ENCODE data around the gene TAF15. TPM values are rescaled to one million over a fixed set of nuclear protein-coding genes. Genes with fewer than 3 reads are reported as not detected.
A peak's percentile ranks its signal among the peaks of the same experiment; 100 is the strongest.

The TAF15 gene
- total RNA-seq, 1 experiment from 2014 or later = 32.4 TPM

- no TSS peak for BruUV-seq (replicated peaks)
- Histone ChIP-seq H3K4me1 (ENCODE audit: insufficient read depth, low read length) (peaks cover 10% of the 10 kb centered on the region; the same call in 1 of the 2 replicates), H3K9ac (ENCODE audit: low read length) (no peak overlapping the region), H3K9me3 (ENCODE audit: low read length) (no peaks in the 10 kb centered on the region), H3K9me2 (replicated peaks; ENCODE audit: low read length) (no peaks in the 10 kb centered on the region), H3K27ac (ENCODE audit: low read length) (no peak overlapping the region), H3K27me3 (ENCODE audit: low read length) (no peaks in the 10 kb centered on the region), H3K36me3 (ENCODE audit: low read depth, low read length) (no peaks in the 10 kb centered on the region), H3F3A (ENCODE audit: low read length, unreplicated experiment) (no peaks in the 10 kb centered on the region), H3K4me2 (ENCODE audit: low read length) (no peak overlapping the region), H3K4me3 (ENCODE audit: low read length) (no peak overlapping the region), H4K20me1 (ENCODE audit: low read length) (no peaks in the 10 kb centered on the region), H3K79me2 (ENCODE audit: low read length) (no peaks in the 10 kb centered on the region), H2AFZ (ENCODE audit: low read length) (no peak overlapping the region)
- ChIA-PET POLR2A (ENCODE audit: unreplicated experiment) (no interaction called here), CTCF (no interaction called here)
- intact Hi-C loops (cut with micrococcal nuclease) = no loop called here
- DNase-seq (no peak), ATAC-seq (no peak)
- no peak for TF ChIP-seq EZH2phosphoT487 (IDR thresholded peaks at IDR 0.05; ENCODE audit: borderline replicate concordance, low read length)
- no peak for TF ChIP-seq EZH2 (IDR thresholded peaks at IDR 0.05; ENCODE audit: low read length, unreplicated experiment)
- no peak for TF ChIP-seq CTCF (conservative IDR thresholded peaks at IDR 0.05; ENCODE audit: low read depth, low read length)
Observed at GRCh38 chr17:35797370-35797769, 11.9 kb upstream of the TAF15 start.

GRCh38 chr17:35797918-35798317 lies 11.4 kb upstream of the TAF15 start:
- Histone ChIP-seq H3K9me3 (ENCODE audit: low read length) (no peaks in the 10 kb centered on the region), H2AFZ (ENCODE audit: low read length) (no peak overlapping the region), H3K79me2 (ENCODE audit: low read length) (no peaks in the 10 kb centered on the region), H3K36me3 (ENCODE audit: low read depth, low read length) (no peaks in the 10 kb centered on the region), H3F3A (ENCODE audit: low read length, unreplicated experiment) (no peaks in the 10 kb centered on the region), H3K4me3 (ENCODE audit: low read length) (no peak overlapping the region), H3K9me2 (replicated peaks; ENCODE audit: low read length) (no peaks in the 10 kb centered on the region), H3K4me1 (ENCODE audit: insufficient read depth, low read length) (peaks cover 10% of the 10 kb centered on the region; the same call in 1 of the 2 replicates), H3K27ac (ENCODE audit: low read length) (no peak overlapping the region), H3K4me2 (ENCODE audit: low read length) (no peak overlapping the region), H4K20me1 (ENCODE audit: low read length) (no peaks in the 10 kb centered on the region), H3K27me3 (ENCODE audit: low read length) (no peaks in the 10 kb centered on the region), H3K9ac (ENCODE audit: low read length) (no peak overlapping the region)
- no peak for ATAC-seq
- no peak for TF ChIP-seq EZH2phosphoT487 (IDR thresholded peaks at IDR 0.05; ENCODE audit: borderline replicate concordance, low read length)
- no peak for TF ChIP-seq CTCF (conservative IDR thresholded peaks at IDR 0.05; ENCODE audit: low read depth, low read length)
- TF ChIP-seq EZH2 (IDR thresholded peaks at IDR 0.05; ENCODE audit: low read length, unreplicated experiment) = no peak
- BruUV-seq (replicated peaks) = no TSS peak
- intact Hi-C loops (cut with micrococcal nuclease) = no loop called here
- ChIA-PET CTCF (no interaction called here), POLR2A (ENCODE audit: unreplicated experiment) (no interaction called here)
- no peak for DNase-seq

- H3K9me2 ChIP-seq (replicated peaks; ENCODE audit: low read length) = no peaks in the 10 kb centered on the region
- H3K79me2 ChIP-seq (ENCODE audit: low read length) = no peaks in the 10 kb centered on the region
- no peak overlapping the region for H3K27ac ChIP-seq (ENCODE audit: low read length)
- H3F3A ChIP-seq (ENCODE audit: low read length, unreplicated experiment) = no peaks in the 10 kb centered on the region
- H4K20me1 ChIP-seq (ENCODE audit: low read length) = no peaks in the 10 kb centered on the region
- ChIA-PET POLR2A (ENCODE audit: unreplicated experiment) (interaction anchor here (0.6 kb wide), 1 partner anchor 9 kb away, joined by 3 read pairs; the partner anchor contains the start of gene TAF15), CTCF (interaction anchor here (0.6 to 1.0 kb wide), 3 partner anchors 11 to 35 kb away, joined by 3 read pairs; no protein-coding TSS in a partner anchor)
- H2AFZ ChIP-seq (ENCODE audit: low read length) = no peak overlapping the region
- no peak overlapping the region for H3K4me3 ChIP-seq (ENCODE audit: low read length)
- H3K36me3 ChIP-seq (ENCODE audit: low read depth, low read length) = no peaks in the 10 kb centered on the region
- ATAC-seq (peak; percentile 54), DNase-seq (peak; percentile 68)
- peaks cover 10% of the 10 kb centered on the region; the same call in 1 of the 2 replicates for H3K4me1 ChIP-seq (ENCODE audit: insufficient read depth, low read length)
- no peak for TF ChIP-seq EZH2phosphoT487 (IDR thresholded peaks at IDR 0.05; ENCODE audit: borderline replicate concordance, low read length)
- TF ChIP-seq EZH2 (IDR thresholded peaks at IDR 0.05; ENCODE audit: low read length, unreplicated experiment) = no peak
- no peak for TF ChIP-seq CTCF (conservative IDR thresholded peaks at IDR 0.05; ENCODE audit: low read depth, low read length)
- H3K9ac ChIP-seq (ENCODE audit: low read length) = no peak overlapping the region
- H3K27me3 ChIP-seq (ENCODE audit: low read length) = no peaks in the 10 kb centered on the region
- no peaks in the 10 kb centered on the region for H3K9me3 ChIP-seq (ENCODE audit: low read length)
- H3K4me2 ChIP-seq (ENCODE audit: low read length) = no peak overlapping the region
- BruUV-seq (replicated peaks) = no TSS peak
- intact Hi-C loops (cut with micrococcal nuclease) = no loop called here
Observed at GRCh38 chr17:35799942-35800341, 9.3 kb upstream of the TAF15 start.
